GM19372 (cell line): Measurements from ENCODE around the gene SBK3.

ENCODE experiments used
- ATAC-seq: cut with Tn5 transposase; IDR thresholded peaks from one replicate; pipeline ENCODE4 v1.9.1; 2021; ENCODE audit warnings: mild to moderate bottlenecking, low read depth, moderate library complexity; ENCODE audit not compliant: unreplicated experiment

The SBK3 gene

DNA sequence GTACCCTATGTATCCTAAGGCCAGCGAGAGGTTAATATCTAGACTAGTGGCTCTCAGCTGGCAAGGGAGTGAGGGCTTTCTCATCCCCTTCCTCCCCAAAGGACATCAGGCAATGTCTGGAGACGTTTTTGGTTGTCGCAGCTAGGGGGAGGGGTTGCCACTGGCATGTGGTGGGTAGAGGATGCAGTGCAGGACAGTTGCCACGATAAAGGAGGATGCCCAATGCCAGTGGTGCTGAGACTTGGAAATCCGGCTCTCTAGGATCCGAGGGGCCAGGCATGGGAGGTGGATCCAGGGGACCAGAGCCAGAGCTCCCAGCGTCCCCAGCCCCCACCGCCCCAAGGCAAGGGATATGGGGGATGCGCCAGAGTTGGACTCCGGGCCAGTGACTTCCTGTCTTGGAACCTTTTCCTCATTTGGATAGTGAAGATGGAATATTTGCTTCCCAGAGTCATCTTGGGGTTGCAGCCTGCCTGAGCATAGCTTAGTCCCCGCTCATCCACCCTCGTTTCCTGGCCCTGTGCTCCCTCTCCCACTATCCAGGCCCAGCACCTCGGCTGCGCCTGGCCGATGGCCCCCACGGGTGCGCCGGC is 52.2 kb downstream of the SBK3 start:
- no peak for ATAC-seq

DNA sequence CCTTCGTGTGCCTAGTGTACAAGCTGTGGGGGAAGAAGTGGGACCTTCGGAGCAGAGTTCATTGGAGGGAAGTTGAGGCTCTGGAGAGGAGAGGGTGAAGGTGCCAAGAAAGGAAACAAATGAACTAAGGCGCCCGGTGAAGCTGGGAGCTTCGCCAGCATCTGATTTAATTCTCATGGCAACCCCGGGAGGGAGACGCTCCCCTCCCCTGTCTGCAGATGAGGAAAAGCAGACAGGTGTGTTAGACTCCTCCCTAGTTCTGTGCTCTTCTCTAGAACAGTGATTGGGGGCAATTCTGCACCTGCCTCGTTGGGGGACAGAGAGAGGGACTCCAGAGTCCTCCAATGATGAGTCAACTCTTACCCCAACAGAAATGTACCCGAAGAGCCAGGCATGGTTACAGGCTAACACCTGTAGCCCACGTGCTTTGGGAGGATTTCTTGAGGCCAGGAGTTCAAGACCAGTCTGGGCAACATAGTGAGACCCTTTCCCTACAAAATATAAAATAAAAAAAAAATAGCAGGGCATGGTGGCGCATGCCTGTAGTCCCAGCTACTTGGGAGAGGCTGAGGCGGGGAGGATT is 52.9 kb downstream of the SBK3 start:
- ATAC-seq = no peak

DNA sequence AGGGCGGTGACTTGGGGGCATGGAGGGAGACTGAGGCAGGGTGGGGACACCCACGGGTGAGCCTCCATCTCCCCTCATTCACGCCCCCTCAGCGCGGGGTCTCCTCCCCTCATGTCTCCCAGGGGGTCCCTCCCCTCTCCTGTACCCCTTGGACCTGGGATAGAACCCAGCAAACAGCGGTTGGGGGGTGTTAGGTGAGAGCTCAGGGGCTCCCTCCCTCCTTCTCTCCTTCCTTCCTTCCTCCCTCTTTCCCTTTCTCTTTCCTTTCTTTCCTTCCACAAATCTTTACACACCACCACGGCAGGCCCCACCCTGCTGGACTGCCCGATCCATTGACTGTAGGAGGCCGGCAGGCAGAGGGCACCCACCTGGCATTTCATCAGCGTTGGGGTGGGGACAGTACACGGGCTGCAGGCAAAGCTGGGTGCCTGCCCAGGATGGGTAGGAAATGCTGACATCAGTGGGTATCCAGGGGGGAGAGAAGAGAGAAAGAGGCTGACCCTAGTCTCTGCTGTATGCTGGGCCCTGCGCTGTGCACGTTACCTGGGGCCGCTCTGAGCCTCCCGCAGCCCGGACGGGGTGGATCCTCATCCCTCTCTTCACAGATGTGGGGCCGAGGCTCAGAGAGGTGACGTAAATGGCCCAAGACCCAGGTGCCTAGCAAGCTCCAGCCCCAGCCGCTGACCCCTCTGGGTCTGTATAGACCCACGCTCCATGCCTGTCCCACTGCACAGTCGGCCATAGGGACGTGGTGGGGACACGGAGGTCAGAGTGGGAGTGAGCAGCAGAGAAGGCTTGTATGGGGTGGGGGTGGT is 53.6 kb downstream of the SBK3 start:
- ATAC-seq = no peak
